Measurements from ENCODE around the gene DLG1. TPM values are rescaled to one million over a fixed set of nuclear protein-coding genes. Genes with fewer than 3 reads are reported as not detected.

DLG1 gene
- total and polyA plus RNA-seq, 9 of the 15 experiments (the other 6 are each of a cell fraction or from before 2014, with no cell fraction given): 9.4 to 63.5 (median 43.6) TPM

DNA sequence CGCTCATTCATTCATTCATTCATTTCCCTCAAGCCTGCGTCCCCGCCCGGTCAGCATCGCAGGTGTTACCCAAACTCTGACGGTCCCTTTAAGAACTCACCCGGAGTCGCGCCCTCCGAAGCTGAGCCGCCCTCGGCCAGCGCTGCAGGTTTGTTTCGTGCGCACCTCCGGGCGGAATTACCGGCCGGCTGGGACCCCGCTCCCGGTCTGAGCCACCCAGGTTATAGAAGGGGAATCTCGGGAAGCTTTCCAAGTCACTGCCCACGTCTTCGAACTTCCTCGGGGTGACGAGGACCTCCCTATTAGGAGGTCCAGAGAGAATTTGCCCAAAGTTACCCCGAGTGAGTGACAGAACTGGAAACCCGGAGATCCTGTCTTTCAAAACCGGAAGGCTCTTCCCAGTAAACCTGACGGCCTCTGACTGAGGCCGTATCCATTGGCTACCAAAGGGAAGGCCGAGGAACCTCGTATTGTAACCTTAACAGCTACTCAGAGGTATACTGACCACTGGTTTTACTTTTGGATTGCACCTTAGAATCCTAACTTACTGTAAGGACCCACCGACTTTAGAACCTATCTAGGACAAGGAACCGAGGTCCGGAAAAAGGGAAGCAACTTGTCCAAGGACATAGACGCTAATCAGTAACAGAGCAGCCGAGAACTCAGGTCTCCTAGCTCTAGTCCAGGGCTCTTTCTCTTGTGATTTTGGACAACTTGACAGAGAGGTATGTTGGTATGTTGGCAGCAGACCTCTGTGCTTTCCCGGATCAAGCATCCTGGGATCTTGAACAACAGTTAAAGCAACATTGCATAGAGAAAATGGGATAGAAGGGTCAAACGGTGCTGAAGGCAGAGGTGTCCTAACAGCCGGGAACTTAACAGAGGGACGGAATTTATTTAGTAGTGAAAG is 788 bp upstream of the DLG1 start (continued):
- TF ChIP-seq, protein P1, sequence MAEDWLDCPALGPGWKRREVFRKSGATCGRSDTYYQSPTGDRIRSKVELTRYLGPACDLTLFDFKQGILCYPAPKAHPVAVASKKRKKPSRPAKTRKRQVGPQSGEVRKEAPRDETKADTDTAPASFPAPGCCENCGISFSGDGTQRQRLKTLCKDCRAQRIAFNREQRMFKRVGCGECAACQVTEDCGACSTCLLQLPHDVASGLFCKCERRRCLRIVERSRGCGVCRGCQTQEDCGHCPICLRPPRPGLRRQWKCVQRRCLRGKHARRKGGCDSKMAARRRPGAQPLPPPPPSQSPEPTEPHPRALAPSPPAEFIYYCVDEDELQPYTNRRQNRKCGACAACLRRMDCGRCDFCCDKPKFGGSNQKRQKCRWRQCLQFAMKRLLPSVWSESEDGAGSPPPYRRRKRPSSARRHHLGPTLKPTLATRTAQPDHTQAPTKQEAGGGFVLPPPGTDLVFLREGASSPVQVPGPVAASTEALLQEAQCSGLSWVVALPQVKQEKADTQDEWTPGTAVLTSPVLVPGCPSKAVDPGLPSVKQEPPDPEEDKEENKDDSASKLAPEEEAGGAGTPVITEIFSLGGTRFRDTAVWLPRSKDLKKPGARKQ (CRISPR knock-in tag; IDR thresholded peaks at IDR 0.05): no peak
- peak; percentile 47; the same call in 1 of the 2 replicates for TF ChIP-seq KAT7 (CRISPR knock-in tag; IDR thresholded peaks at IDR 0.05; ENCODE audit: borderline replicate concordance)
- peak; percentile 74; the same call in 1 of the 2 replicates for TF ChIP-seq GTF2E2 (tag; IDR thresholded peaks at IDR 0.05)
- peak; percentile 25 for TF ChIP-seq CHD4 (IDR thresholded peaks at IDR 0.05; ENCODE audit: insufficient read depth, insufficient replicate concordance, low read depth, low read length, poor library complexity, severe bottlenecking)
- TF ChIP-seq RBM39 (optimal IDR thresholded peaks at IDR 0.05; ENCODE audit: low read depth, low read length): peak; percentile 15
- TF ChIP-seq, protein P2, sequence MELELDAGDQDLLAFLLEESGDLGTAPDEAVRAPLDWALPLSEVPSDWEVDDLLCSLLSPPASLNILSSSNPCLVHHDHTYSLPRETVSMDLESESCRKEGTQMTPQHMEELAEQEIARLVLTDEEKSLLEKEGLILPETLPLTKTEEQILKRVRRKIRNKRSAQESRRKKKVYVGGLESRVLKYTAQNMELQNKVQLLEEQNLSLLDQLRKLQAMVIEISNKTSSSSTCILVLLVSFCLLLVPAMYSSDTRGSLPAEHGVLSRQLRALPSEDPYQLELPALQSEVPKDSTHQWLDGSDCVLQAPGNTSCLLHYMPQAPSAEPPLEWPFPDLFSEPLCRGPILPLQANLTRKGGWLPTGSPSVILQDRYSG (tag; conservative IDR thresholded peaks at IDR 0.05; ENCODE audit: low read depth): 0 out of 2 replicates have a peak, but pooled peaks have one; percentile 17
- TF ChIP-seq PHF8 (IDR thresholded peaks at IDR 0.05; ENCODE audit: borderline replicate concordance, low read length): peak; percentile 19; the same call in 1 of the 2 replicates
- peak; percentile 77 to 78 for TF ChIP-seq NRF1 (conservative IDR thresholded peaks at IDR 0.05 in 1 of 2, IDR thresholded peaks at IDR 0.05 in 1 of 2)
- peak; percentile 74 for TF ChIP-seq ZFX (CRISPR knock-in tag; IDR thresholded peaks at IDR 0.05)
- no peak for TF ChIP-seq ATF7 (IDR thresholded peaks at IDR 0.05)
- TF ChIP-seq MECOM (CRISPR knock-in tag; IDR thresholded peaks at IDR 0.05): 0 out of 2 replicates have a peak, but pooled peaks have one; percentile 4
- TF ChIP-seq, protein P3, sequence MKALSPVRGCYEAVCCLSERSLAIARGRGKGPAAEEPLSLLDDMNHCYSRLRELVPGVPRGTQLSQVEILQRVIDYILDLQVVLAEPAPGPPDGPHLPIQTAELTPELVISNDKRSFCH (CRISPR knock-in tag; IDR thresholded peaks at IDR 0.05): no peak
- TF ChIP-seq, protein P3 (tag; IDR thresholded peaks at IDR 0.05): peak; percentile 69
- TF ChIP-seq CXXC5 (CRISPR knock-in tag; IDR thresholded peaks at IDR 0.05): peak; percentile 12; the same call in 1 of the 2 replicates
- TF ChIP-seq, protein P4, sequence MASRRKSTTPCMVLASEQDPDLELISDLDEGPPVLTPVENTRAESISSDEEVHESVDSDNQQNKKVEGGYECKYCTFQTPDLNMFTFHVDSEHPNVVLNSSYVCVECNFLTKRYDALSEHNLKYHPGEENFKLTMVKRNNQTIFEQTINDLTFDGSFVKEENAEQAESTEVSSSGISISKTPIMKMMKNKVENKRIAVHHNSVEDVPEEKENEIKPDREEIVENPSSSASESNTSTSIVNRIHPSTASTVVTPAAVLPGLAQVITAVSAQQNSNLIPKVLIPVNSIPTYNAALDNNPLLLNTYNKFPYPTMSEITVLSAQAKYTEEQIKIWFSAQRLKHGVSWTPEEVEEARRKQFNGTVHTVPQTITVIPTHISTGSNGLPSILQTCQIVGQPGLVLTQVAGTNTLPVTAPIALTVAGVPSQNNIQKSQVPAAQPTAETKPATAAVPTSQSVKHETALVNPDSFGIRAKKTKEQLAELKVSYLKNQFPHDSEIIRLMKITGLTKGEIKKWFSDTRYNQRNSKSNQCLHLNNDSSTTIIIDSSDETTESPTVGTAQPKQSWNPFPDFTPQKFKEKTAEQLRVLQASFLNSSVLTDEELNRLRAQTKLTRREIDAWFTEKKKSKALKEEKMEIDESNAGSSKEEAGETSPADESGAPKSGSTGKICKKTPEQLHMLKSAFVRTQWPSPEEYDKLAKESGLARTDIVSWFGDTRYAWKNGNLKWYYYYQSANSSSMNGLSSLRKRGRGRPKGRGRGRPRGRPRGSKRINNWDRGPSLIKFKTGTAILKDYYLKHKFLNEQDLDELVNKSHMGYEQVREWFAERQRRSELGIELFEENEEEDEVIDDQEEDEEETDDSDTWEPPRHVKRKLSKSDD (conservative IDR thresholded peaks at IDR 0.05; ENCODE audit: low read length): no peak
- TF ChIP-seq, protein P5, sequence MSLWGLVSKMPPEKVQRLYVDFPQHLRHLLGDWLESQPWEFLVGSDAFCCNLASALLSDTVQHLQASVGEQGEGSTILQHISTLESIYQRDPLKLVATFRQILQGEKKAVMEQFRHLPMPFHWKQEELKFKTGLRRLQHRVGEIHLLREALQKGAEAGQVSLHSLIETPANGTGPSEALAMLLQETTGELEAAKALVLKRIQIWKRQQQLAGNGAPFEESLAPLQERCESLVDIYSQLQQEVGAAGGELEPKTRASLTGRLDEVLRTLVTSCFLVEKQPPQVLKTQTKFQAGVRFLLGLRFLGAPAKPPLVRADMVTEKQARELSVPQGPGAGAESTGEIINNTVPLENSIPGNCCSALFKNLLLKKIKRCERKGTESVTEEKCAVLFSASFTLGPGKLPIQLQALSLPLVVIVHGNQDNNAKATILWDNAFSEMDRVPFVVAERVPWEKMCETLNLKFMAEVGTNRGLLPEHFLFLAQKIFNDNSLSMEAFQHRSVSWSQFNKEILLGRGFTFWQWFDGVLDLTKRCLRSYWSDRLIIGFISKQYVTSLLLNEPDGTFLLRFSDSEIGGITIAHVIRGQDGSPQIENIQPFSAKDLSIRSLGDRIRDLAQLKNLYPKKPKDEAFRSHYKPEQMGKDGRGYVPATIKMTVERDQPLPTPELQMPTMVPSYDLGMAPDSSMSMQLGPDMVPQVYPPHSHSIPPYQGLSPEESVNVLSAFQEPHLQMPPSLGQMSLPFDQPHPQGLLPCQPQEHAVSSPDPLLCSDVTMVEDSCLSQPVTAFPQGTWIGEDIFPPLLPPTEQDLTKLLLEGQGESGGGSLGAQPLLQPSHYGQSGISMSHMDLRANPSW (CRISPR knock-in tag; IDR thresholded peaks at IDR 0.05): no peak
